Stomach (tissue), 9 donors: ENCODE measurements around the gene CDC34. TPM values are rescaled to one million over a fixed set of nuclear protein-coding genes. Genes with fewer than 3 reads are reported as not detected.

Experiments used
- DNase-seq, 2 donors: peaks; one replicate each; pipeline versions ENCODE4 v3.0.0 to v3.0.0-alpha.2; 2013 to 2019
- H3K27ac ChIP-seq, 5 donors: fragments of 200-600 bp in 4 of 5; sonication (generic) in 4 of 5; one replicate each; pipeline ENCODE4 v1.5.1; 2013 to 2019; ENCODE audit warnings: mild to moderate bottlenecking in 1 of 5, moderate library complexity in 1 of 5
- H3K27me3 ChIP-seq, 3 donors: fragments of 200-600 bp; sonication (generic); one replicate each; pipeline ENCODE4 v1.5.1; 2017 to 2019; ENCODE audit warnings: mixed run types in 1 of 3
- H3K36me3 ChIP-seq, 4 donors: fragments of 200-600 bp; sonication (generic); 1 replicate in 3 of 4; 2 replicates in 1 of 4; pipeline ENCODE4 v1.5.1; 2016 to 2019
- H3K4me1 ChIP-seq, 4 donors: fragments of 200-600 bp; sonication (generic); one replicate each; pipeline ENCODE4 v1.5.1; 2016 to 2019
- H3K4me3 ChIP-seq, 4 donors: fragments of 200-600 bp; sonication (generic) in 3 of 4; one replicate each; pipeline ENCODE4 v1.5.1; 2016 to 2019; ENCODE audit warnings: mild to moderate bottlenecking in 1 of 4
- H3K9me3 ChIP-seq, 4 donors: fragments of 200-600 bp; sonication (generic); one replicate each; pipeline ENCODE4 v1.5.1; 2016 to 2019
- EP300 ChIP-seq: sonication (generic); formaldehyde crosslinking; IDR thresholded peaks from one replicate; pipeline ENCODE4 v1.6.1; 2017; ENCODE audit warnings: antibody characterized with exemption
- POLR2A ChIP-seq, 4 donors: fragments of 450-650 bp; IDR thresholded peaks; one replicate each; pipeline ENCODE4 v1.6.1; 2016; ENCODE audit warnings: antibody characterized with exemption in 4 of 4, control low read depth in 2 of 4, mild to moderate bottlenecking in 1 of 4, moderate library complexity in 1 of 4
- POLR2AphosphoS5 ChIP-seq, 3 donors: sonication (generic); formaldehyde crosslinking; IDR thresholded peaks; one replicate each; pipeline ENCODE4 v1.6.1; 2016; ENCODE audit warnings: antibody characterized with exemption in 3 of 3
- WGBS, 5 donors: extraction: QIAGEN DNeasy Blood & Tissue Kit in 3 of 5; methylation state at CpG; one replicate each; pipeline versions ENCODE4 v1.1.5 to v1.1.7; 2013 to 2018; 5-methylcytosine and 5-hydroxymethylcytosine counted together
- intact Hi-C: fragments of 100-400 bp; cut with DNase I; formaldehyde crosslinking; loops from one replicate; pipeline ENCODE4 v1.15.1; 2023; ENCODE audit warnings: low total_unique reads
- polyA plus RNA-seq, 3 donors: library from polyadenylated mRNA; stranded (reverse); fragments of 200-250 nt; gene quantifications; one replicate each; pipeline ENCODE4 v1.2.3, GENCODE V29; 2013
- total RNA-seq, 5 donors: library from RNA; depleted of rRNA; stranded (reverse); fragments of >200 nt; gene quantifications; one replicate each; pipeline versions ENCODE4 v1.1.0 to v1.2.3, GENCODE V29; 2014 to 2016
- TF ChIP-seq, protein P1 (sequence below), 7 experiments: fragments of 450-650 bp in 4 of 7; fragments of 200-600 bp in 3 of 7; sonication (generic) in 3 of 7; IDR thresholded peaks; one replicate each; pipeline ENCODE4 v1.5.1; 2016 to 2019; ENCODE audit warnings: antibody characterized with exemption in 7 of 7, control low read depth in 2 of 7, mild to moderate bottlenecking in 1 of 7
- donor health status: healthy with polysubstance abuse.
- donor health status: Bipolar disorder and iron deficiency.
- donor health status: healthy.

The CDC34 gene
- total and polyA plus RNA-seq, 8 donors: 26.1 to 503 (median 76.7) TPM

DNA sequence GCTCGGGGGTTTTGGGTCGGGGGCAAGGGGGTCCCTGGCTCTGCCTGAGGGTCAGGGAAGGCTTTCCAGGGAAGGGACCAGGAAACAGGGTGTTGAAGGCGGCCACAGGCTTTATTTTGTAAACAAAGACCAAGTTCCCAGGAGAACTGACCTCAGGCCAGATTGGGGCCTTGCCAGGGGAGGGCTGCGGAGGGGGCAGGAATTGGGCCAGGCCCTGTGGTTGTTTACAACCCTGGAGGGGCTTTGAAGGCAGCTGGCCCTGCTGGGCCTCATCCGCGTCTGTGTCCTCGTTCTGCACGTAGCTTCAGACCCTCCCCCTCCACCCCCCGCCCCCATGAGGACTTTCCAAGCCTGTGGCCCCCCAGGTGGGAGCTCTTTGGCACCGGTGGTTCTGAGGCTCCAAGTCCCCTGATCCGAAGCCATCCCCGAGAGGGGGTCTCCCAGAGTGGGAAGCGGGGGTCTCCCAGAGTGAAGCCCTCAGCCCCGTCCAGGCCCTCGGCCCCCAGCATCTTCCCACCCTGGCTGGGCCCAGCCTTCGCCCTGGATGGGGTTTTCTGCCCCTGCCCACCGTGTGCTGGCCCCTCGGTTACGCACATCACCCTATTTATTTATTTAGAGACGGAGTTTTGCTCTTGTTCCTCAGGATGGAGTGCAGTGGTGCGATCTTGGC lies 27.3 kb downstream of the CDC34 start:
- peak; percentile 40 to 78 for DNase-seq
- TF ChIP-seq POLR2A (IDR thresholded peaks at IDR 0.05): no peak
- TF ChIP-seq, protein P1, sequence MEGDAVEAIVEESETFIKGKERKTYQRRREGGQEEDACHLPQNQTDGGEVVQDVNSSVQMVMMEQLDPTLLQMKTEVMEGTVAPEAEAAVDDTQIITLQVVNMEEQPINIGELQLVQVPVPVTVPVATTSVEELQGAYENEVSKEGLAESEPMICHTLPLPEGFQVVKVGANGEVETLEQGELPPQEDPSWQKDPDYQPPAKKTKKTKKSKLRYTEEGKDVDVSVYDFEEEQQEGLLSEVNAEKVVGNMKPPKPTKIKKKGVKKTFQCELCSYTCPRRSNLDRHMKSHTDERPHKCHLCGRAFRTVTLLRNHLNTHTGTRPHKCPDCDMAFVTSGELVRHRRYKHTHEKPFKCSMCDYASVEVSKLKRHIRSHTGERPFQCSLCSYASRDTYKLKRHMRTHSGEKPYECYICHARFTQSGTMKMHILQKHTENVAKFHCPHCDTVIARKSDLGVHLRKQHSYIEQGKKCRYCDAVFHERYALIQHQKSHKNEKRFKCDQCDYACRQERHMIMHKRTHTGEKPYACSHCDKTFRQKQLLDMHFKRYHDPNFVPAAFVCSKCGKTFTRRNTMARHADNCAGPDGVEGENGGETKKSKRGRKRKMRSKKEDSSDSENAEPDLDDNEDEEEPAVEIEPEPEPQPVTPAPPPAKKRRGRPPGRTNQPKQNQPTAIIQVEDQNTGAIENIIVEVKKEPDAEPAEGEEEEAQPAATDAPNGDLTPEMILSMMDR (IDR thresholded peaks at IDR 0.05): no peak
- TF ChIP-seq POLR2AphosphoS5 (IDR thresholded peaks at IDR 0.05): no peak
- TF ChIP-seq EP300: no peak
- Histone ChIP-seq H3K36me3 (no peaks in the 10 kb centered on the region), H3K27ac (peak overlapping the region in 1 of 5 donors; percentile 44), H3K27me3 (peaks cover 0 to 3% (median 0%) of the 10 kb centered on the region in 3 donors), H3K4me3 (no peak overlapping the region), H3K4me1 (peaks cover 8 to 27% (median 18%) of the 10 kb centered on the region in 4 donors), H3K9me3 (no peaks in the 10 kb centered on the region)
- 43 to 53% (median 46%) methylated on average over 16 to 21 of the region's 21 CpGs for WGBS, 5 donors
- intact Hi-C loops: no loop called here

DNA sequence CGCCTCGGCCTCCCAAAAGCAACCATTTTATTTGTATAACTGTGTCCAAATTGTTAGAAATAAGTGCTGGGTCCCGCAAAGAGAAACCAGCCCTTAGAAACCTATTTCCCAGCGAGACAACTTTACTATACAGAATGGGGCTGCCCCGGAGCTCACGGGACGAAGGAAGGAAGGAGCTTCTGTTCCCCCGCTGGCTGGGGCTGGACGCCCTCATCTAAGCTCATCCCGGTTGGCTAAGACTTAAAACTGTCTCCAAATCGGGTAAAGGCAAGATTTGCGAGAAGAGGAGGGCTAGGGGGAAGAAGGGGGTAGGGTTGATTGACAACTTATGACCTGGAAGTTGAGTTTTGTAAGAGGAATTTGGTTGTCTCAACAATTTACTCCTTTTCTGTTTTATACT lies 28.6 kb downstream of the CDC34 start:
- Histone ChIP-seq H3K27ac (peak overlapping the region in 1 of 5 donors; percentile 14), H3K9me3 (no peaks in the 10 kb centered on the region), H3K4me3 (no peak overlapping the region), H3K27me3 (peaks cover 0 to 3% (median 0%) of the 10 kb centered on the region in 3 donors), H3K36me3 (no peaks in the 10 kb centered on the region), H3K4me1 (peaks cover 8 to 27% (median 18%) of the 10 kb centered on the region in 4 donors)
- TF ChIP-seq EP300 (no peak), POLR2AphosphoS5 (IDR thresholded peaks at IDR 0.05) (no peak), POLR2A (IDR thresholded peaks at IDR 0.05) (no peak)
- TF ChIP-seq, protein P1 (IDR thresholded peaks at IDR 0.05): no peak
- 74 to 84% (median 80%) methylated on average over 12 of the region's 12 CpGs for WGBS, 5 donors
- intact Hi-C loops: no loop called here
- no peak for DNase-seq

DNA sequence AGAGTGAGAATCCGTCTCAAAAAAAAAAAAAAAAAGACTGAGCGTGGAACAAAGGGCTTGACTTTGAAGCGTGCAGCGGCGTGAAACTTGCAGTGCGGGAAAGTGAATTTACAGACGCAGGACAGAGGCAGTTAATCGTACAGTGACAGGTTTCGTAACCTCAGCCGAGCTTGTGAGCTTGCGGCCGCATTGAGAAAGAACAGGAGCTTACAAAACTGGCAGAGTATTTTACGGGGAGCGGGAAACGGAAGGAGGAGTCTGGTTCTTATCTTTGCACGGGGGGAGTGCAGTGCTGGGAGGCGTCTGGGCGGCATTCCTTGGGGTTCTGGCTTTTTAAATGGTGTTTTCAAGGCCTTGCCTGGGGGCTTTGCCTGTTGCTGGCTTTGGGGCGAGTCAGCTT lies 34.8 kb downstream of the CDC34 start:
- Histone ChIP-seq H3K9me3 (no peaks in the 10 kb centered on the region), H3K27ac (peak overlapping the region in 4 of 5 donors; percentile 48 to 85 (median 71)), H3K27me3 (no peaks in the 10 kb centered on the region), H3K4me1 (peaks cover 4 to 15% (median 7%) of the 10 kb centered on the region in 4 donors), H3K36me3 (no peaks in the 10 kb centered on the region), H3K4me3 (no peak overlapping the region)
- intact Hi-C loops: no loop called here
- TF ChIP-seq EP300 (peak; percentile 68), POLR2AphosphoS5 (IDR thresholded peaks at IDR 0.05) (peak; percentile 56 to 72 (median 71)), POLR2A (IDR thresholded peaks at IDR 0.05) (no peak)
- TF ChIP-seq, protein P1 (IDR thresholded peaks at IDR 0.05): no peak
- peak in 1 of 2 donors; percentile 88 for DNase-seq
- 52 to 84% (median 72%) methylated on average over 18 to 19 of the region's 19 CpGs for WGBS, 5 donors

DNA sequence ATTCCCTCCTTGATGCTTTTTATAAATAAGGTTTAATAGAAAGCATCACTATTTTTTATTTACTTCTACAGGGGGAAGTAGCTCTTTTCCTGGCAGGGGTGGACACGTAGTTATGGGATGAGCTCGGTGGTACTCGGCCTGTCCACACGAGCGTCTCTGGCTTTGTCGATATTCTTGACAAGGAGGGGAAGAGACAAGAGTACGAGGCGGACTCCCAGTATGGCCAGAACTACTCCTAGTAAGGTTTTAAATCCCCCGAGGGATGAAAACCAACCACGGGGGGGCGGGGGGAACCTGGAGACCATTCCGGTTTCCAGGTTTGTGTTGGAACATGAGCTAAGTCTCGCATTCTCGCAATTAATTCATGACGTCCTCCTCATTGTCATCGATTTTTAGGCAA lies 35.3 kb downstream of the CDC34 start:
- Histone ChIP-seq H3K27me3 (no peaks in the 10 kb centered on the region), H3K36me3 (no peaks in the 10 kb centered on the region), H3K27ac (peak overlapping the region in 4 of 5 donors; percentile 48 to 85 (median 71)), H3K4me3 (no peak overlapping the region), H3K4me1 (peaks cover 4 to 20% (median 11%) of the 10 kb centered on the region in 4 donors), H3K9me3 (no peaks in the 10 kb centered on the region)
- intact Hi-C loops: no loop called here
- no peak for TF ChIP-seq POLR2A (IDR thresholded peaks at IDR 0.05)
- no peak for TF ChIP-seq EP300
- TF ChIP-seq POLR2AphosphoS5 (IDR thresholded peaks at IDR 0.05): no peak
- TF ChIP-seq, protein P1 (IDR thresholded peaks at IDR 0.05): no peak
- no peak for DNase-seq
- WGBS, 5 donors: 80 to 90% (median 88%) methylated on average over 16 of the region's 16 CpGs
